CD4-positive, alpha-beta T cell treated with Interleukin-12 subunit alpha and Interleukin-12 subunit beta, for 1 hour (primary cell): ENCODE measurements around the gene UBE2Z.

ENCODE experiments used
- DNase-seq: peaks from one replicate; pipeline ENCODE4 v3.0.0-alpha.2; 2020

Gene UBE2Z

DNA sequence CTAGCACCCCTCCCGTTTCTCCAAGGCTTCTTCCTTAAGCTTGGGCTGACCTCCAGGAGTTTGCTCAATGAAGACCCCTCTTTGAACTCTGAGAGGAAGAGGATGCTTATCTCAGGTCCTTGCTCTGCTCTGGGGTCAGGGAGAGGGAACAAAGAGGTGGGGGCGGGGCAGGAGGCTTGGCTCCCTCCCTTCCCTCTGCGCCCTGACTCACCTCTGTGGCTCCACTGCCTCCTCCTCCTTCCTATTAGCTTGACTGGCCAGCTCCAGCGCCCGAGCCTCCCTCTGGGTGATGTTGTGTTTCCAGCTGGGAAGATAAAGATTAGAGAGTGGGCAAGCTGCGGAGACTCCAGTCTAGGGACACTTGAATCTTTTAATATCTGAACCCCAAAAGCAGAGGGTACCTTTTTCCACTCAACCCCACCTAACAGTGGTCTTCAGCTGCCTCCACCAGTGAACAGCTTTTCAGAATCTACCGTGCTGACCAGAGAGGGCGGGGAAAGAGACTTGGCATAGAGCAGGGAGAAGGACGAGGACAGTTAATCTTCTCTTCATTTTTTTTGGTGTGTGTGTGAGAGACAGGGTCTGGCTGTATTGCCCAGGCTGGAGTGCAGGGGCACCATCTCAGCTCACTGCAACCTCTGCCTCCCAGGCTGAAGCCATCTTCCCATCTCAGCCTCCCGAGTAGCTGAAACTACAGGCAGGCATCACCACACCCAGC is 53.5 kb downstream of the UBE2Z start:
- DNase-seq: no peak

DNA sequence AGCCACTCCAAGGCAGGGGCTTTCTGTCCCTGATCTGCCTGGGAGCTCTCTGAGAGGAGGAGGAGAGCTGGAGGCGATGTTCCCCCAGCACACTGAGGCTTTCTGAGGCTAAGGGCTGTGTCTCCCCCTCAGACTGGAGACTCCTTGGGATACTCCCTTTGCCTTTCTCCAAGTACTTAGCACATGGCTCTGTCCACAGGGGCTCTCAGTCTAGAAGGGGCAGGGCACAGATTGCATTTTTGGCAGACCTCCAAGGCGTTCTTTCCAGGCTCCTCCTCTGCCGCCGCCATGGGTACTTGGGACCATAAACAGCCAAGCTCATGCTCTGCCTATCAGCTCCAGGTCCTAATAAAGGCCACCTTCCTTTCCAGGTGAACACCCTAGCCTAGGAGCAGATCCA is 62.0 kb downstream of the UBE2Z start:
- no peak for DNase-seq

DNA sequence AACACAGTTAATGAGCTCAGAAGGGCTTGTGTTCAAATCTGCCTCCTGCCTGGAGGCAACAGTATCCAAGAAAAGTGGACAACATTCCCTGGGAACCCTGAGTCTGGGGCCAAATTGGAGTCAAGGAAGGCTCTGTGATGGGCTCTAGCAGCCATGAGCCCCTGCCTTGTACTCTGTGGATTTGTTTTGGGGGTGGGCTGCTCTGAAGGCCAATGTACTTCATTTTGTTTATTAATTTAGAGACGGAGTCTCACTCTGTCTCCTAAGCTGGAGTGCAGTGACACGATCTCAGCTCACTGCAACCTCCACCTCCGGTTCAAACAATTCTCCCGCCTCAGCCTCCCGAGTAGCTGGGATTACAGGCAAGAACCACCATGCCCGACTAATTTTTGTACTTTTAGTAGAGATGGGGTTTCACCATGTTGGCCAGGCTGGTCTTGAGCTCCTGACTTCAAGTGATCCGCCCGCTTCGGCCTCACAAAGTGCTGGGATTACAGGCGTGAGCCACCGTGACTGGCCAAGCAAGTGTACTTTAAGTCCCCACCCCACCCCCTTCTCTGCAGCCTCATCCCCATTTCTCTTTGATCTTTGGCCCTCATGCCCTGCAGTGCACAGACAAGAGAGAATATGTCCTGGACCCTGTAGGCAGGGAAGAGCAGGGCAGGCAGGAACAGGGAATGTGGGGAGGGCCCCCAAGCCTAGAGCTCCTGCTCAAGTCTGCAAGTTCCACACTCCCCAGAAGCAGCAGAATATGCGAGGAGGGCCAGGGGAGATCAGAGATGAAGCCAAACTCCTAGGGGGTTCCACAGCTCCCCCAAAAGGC is 62.9 kb downstream of the UBE2Z start:
- no peak for DNase-seq

DNA sequence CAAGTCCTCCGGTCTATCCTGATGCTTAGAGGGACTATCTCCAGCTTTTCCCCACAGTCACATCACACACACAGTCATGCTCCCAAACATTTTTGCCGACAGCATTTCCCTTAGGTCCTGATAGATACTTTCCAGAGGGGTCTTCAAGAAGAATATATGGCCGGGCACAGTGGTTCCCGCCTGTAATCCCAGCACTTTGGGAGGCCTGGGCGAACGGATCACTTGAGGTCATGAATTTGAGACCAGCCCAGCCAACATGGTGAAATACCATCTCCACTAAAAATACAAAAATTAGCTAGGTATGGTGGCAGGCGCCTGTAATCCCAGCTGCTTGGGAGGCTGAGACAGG is 64.5 kb downstream of the UBE2Z start:
- no peak for DNase-seq

DNA sequence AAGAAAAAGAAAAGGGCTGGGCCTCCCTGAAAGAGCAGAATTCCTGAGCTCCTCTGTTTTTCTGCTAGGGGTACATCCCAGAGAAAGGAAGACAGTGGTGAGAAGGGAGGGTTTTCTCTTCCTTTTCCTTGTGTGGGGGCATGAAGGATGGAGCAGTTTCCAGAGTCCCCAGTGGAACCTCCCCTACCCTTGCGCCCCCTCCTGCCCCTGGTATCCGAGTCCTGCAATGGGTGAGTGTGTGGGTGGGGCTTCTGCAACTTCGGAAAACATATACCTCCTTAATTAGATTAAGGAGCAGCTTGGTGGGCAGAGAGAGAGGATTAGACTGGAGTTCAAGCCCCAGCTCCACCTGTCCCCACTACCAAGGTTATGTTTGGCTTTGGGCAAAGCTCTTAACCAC is 65.6 kb downstream of the UBE2Z start:
- no peak for DNase-seq
